Measurements from ENCODE around the gene PLXNA4. TPM values are rescaled to one million over a fixed set of nuclear protein-coding genes. Genes with fewer than 3 reads are reported as not detected.

PLXNA4 gene
- total RNA-seq, 2 donors from 2014 or later = 0.41 to 2.8 TPM

DNA sequence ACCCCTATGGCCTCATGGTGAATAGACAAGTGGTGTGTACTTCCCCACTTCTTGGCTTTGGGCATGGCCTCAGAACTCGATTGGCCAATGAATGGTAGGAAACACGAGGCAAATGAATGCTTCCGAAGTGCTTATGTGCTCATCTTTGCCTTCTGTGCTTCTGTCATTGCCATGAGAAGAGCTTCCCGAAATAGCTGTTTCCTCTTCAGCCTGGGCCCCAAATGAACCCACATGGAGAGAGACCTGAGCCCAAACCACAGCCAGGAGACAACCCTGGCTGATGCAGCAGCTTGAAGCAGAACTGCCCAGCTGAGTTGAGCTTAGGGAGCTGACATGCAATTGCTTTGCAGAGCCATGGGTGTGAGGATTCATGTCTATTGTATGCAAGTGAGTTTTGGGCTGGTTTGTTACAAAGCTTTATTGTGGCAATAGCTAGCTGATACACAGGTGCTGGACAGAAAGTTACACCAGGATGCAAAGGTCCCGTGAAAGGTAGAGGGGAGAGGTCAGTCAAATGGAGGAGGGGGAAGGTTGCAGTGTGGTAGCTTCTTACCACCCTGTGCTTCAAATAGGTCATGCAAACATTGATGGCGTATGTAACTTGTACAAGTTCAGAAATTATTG, 328.2 kb downstream of the PLXNA4 start:
- 96% methylated on average over 6 of the region's 6 CpGs for WGBS
- Histone ChIP-seq H3K4me3 (no peak overlapping the region), H3K27me3 (replicated peaks; ENCODE audit: insufficient read depth) (no peaks in the 10 kb centered on the region), H3K36me3 (no peaks in the 10 kb centered on the region), H3K9me3 (no peaks in the 10 kb centered on the region), H3K4me1 (replicated peaks) (peaks cover 14% of the 10 kb centered on the region), H3K27ac (no peak overlapping the region)
- DNase-seq (ENCODE audit: low spot score) = no peak
- TF ChIP-seq POLR2AphosphoS5 (IDR thresholded peaks at IDR 0.05) = no peak
- TF ChIP-seq POLR2A (IDR thresholded peaks at IDR 0.05) = no peak
- TF ChIP-seq, protein P1, sequence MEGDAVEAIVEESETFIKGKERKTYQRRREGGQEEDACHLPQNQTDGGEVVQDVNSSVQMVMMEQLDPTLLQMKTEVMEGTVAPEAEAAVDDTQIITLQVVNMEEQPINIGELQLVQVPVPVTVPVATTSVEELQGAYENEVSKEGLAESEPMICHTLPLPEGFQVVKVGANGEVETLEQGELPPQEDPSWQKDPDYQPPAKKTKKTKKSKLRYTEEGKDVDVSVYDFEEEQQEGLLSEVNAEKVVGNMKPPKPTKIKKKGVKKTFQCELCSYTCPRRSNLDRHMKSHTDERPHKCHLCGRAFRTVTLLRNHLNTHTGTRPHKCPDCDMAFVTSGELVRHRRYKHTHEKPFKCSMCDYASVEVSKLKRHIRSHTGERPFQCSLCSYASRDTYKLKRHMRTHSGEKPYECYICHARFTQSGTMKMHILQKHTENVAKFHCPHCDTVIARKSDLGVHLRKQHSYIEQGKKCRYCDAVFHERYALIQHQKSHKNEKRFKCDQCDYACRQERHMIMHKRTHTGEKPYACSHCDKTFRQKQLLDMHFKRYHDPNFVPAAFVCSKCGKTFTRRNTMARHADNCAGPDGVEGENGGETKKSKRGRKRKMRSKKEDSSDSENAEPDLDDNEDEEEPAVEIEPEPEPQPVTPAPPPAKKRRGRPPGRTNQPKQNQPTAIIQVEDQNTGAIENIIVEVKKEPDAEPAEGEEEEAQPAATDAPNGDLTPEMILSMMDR (IDR thresholded peaks at IDR 0.05) = no peak
- intact Hi-C loops (cut with DNase I) = loop anchor here (10.0 kb wide), 1 partner anchor 243 kb away; no protein-coding TSS in a partner anchor

DNA sequence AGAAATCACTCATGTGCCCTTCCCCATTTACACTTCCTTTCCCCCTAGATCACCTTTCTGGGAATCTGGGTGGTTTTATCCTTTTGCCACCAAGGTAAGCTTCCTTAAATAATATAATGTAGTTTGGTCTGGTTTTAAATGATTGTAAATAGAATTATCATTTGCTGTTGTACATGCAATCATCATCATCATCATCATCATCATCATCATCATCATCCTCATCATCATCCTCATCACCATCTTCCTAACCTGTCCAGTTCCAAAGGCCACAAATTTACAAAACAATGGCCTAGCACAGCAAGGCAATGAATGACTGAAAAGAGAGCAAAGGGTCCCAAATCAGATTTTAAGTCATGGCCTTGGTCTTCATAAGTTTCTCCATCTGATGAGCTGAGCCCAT, 329.7 kb downstream of the PLXNA4 start:
- no peaks in the 10 kb centered on the region for H3K9me3 ChIP-seq
- no peak overlapping the region for H3K4me3 ChIP-seq
- TF ChIP-seq, protein P1 (IDR thresholded peaks at IDR 0.05) = no peak
- H3K36me3 ChIP-seq = no peaks in the 10 kb centered on the region
- intact Hi-C loops (cut with DNase I) = loop anchor here (10.0 kb wide), 1 partner anchor 242 kb away; no protein-coding TSS in a partner anchor
- H3K27me3 ChIP-seq (replicated peaks; ENCODE audit: insufficient read depth) = no peaks in the 10 kb centered on the region
- H3K4me1 ChIP-seq (replicated peaks) = peaks cover 14% of the 10 kb centered on the region
- no peak overlapping the region for H3K27ac ChIP-seq
- no peak for DNase-seq (ENCODE audit: low spot score)

DNA sequence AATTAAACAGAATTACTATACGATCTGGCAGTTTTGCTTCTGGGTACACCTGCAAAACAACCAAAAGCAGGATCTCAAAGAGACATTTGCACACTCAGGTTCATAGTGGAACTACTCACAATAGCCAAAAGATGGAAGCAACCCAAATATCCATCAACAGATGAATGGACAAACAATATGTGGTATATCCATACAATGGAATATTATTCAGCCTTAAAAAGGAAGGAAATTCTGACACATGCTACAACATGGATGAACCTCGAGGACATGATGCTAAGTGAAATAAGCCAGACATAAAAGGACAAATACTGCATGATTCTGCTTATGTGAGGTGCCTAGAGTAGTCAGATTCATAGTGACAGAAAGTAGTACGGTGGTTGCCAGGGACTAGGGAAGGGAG, 330.7 kb downstream of the PLXNA4 start:
- no peaks in the 10 kb centered on the region for H3K36me3 ChIP-seq
- 95% methylated on average over 3 of the region's 3 CpGs for WGBS
- H3K4me1 ChIP-seq (replicated peaks) = peaks cover 12% of the 10 kb centered on the region
- no peaks in the 10 kb centered on the region for H3K9me3 ChIP-seq
- no peak overlapping the region for H3K27ac ChIP-seq
- no peaks in the 10 kb centered on the region for H3K27me3 ChIP-seq (replicated peaks; ENCODE audit: insufficient read depth)
- no peak for TF ChIP-seq POLR2AphosphoS5 (IDR thresholded peaks at IDR 0.05)
- TF ChIP-seq, protein P1 (IDR thresholded peaks at IDR 0.05) = no peak
- no peak for TF ChIP-seq POLR2A (IDR thresholded peaks at IDR 0.05)
- intact Hi-C loops (cut with DNase I) = loop anchor here (10.0 kb wide), 1 partner anchor 241 kb away; no protein-coding TSS in a partner anchor
- no peak overlapping the region for H3K4me3 ChIP-seq
- DNase-seq (ENCODE audit: low spot score) = no peak

DNA sequence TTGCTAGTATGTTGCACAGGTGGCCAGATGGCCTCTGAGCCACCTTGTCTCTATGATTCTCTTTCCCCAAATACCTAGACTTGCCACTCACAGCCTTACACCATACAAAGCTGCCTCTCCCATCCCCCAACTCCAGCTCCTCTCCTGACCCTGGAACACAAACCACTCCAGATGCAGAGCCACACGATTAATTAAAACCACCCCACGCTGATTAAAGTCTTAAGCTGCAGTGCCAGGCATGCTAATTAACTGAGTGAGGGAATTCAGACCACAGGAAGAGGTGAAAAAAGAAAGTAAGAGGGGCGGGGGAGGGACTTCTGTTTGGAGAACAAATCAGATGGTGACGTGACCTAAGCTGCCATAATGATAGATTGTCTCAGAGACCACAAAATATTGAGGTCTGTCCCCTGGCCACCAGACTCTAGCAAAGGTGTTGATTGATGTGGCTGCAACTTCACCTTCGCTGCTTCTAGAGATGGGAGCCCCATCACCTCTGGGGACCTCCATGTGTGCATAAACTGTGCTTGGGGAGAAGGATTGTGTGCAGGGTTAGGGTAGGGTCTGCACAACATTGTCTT, 331.3 kb downstream of the PLXNA4 start:
- H3K9me3 ChIP-seq = no peaks in the 10 kb centered on the region
- H3K36me3 ChIP-seq = no peaks in the 10 kb centered on the region
- H3K4me1 ChIP-seq (replicated peaks) = peaks cover 6% of the 10 kb centered on the region
- no peaks in the 10 kb centered on the region for H3K27me3 ChIP-seq (replicated peaks; ENCODE audit: insufficient read depth)
- TF ChIP-seq POLR2AphosphoS5 (IDR thresholded peaks at IDR 0.05) (no peak), POLR2A (IDR thresholded peaks at IDR 0.05) (no peak)
- no peak overlapping the region for H3K27ac ChIP-seq
- intact Hi-C loops (cut with DNase I) = loop anchor here (10.0 kb wide), 1 partner anchor 240 kb away; no protein-coding TSS in a partner anchor
- WGBS = 90% methylated on average over 5 of the region's 5 CpGs
- no peak overlapping the region for H3K4me3 ChIP-seq
- DNase-seq (ENCODE audit: low spot score) = no peak

DNA sequence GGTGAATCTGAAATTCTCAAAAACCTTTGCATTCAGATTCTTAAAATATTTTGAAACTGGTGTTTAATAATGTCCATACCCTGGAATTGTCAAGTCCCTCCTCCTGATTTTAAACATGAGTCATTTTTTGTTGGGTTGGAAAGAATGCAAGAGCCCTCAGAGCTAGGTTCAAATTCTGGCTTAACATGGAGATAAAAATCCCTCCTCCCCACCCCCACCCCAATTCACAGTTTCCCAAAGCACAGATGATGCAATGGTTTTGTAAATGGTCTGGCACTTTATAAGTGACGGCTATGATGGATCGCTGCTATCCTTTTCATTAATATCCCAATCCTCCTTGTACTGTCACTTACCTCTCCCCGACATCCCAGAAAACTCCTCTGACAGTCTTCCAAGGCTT, 332.8 kb downstream of the PLXNA4 start:
- TF ChIP-seq, protein P1 (IDR thresholded peaks at IDR 0.05) = no peak
- TF ChIP-seq POLR2AphosphoS5 (IDR thresholded peaks at IDR 0.05) (no peak), POLR2A (IDR thresholded peaks at IDR 0.05) (no peak)
- H3K9me3 ChIP-seq = no peaks in the 10 kb centered on the region
- no peak overlapping the region for H3K27ac ChIP-seq
- DNase-seq (ENCODE audit: low spot score) = no peak
- H3K27me3 ChIP-seq (replicated peaks; ENCODE audit: insufficient read depth) = no peaks in the 10 kb centered on the region
- H3K36me3 ChIP-seq = no peaks in the 10 kb centered on the region
- no peak overlapping the region for H3K4me3 ChIP-seq
- 96% methylated on average over 3 of the region's 3 CpGs for WGBS
- no peaks in the 10 kb centered on the region for H3K4me1 ChIP-seq (replicated peaks)
- intact Hi-C loops (cut with DNase I) = loop anchor here (10.0 kb wide), 1 partner anchor 239 kb away; no protein-coding TSS in a partner anchor

All from prostate gland (tissue), 2 donors.